Islet of Langerhans (tissue), 1 donor: ENCODE data around the gene HEXA.

ENCODE experiments used
- FAIRE-seq: peaks from one replicate; lab custom pipeline; 2011; peaks lifted over from hg19 to GRCh38; lab: Jason Lieb, UNC

The HEXA gene

DNA sequence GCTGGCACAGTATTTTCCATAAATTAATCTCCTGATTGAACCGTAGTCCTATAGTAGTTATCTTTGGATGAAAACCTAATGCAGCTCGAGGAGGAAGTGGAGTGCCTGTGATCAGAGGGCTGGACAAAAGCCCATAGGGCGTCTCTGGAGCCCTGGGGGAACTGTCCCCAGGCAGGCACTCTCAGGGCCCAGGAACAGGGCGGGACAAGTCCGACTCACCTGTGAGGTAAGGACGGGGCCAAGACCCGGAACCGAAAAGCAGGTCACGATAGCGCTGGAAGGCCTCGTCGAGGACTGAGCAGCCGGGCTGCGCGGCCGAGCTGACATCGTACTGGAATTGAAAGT, 341 bp downstream of the HEXA start:
- FAIRE-seq, result no peak

- FAIRE-seq, result no peak
Observed at GRCh38 chr15:72372361-72372760, 3.5 kb downstream of the HEXA start.

DNA sequence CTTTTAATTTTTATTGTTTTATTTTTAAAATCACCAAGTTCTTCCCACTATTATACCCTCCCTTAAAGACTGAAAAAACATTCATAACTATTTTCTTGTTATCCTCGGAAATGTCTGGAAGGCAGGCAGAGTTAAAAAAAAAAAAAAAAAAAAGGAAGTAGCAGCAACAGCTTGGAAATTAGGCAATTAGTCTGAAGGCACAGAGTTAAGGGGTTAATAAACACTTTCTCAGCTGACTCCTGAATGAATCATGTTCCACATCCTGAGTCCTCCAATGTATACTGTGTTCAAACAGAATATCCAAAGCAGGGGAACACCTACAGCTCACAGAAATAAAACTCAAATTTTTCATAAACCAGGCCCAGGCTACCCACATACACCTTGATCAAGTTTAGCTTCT, 5.8 kb downstream of the HEXA start:
- no peak for FAIRE-seq

DNA sequence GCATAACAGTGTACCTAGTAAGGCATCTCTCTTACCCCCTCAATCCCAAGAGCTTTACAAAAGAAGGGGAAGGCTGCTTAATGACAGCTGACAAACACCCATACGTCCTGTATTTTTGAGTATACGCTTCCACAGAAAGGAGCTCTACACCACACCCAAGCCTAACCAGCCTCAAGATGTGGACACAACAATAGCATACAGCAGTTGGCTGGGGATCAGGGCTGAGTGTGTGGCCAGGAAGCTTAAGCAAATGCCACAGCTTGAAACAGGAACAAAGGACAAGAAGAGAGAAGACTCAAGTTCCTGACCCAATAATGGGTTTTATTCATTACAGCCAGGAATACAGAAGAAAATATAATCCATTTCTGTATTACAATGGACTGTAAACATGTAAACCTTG, 6.9 kb downstream of the HEXA start:
- FAIRE-seq, result no peak

GRCh38 chr15:72368325-72368724, 7.5 kb downstream of the HEXA start:
- FAIRE-seq, result no peak

DNA sequence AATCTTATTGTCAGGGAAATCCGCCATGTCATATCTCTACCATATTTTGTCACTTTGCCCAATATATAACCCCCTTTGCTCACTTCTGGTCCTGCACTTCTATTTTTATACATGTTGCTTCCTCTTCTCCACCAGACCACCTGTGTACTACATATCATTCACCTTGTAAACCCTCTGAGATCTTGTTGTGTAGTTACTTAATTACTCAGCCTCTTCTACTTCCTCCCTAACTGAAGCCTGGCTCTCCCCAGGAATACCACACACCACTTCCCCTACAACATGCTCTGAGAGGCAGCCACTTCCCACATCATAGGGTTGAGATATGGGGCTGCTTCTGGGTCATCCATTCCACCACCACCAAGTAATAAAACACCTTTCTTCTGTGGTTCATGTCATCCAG, 10.0 kb downstream of the HEXA start:
- FAIRE-seq, result no peak

GRCh38 chr15:72361176-72361575, 14.6 kb downstream of the HEXA start:
- FAIRE-seq, result no peak

GRCh38 chr15:72358650-72359171, 17.1 kb downstream of the HEXA start:
- FAIRE-seq, result no peak

GRCh38 chr15:72358121-72358520, 17.7 kb downstream of the HEXA start:
- FAIRE-seq, result no peak

DNA sequence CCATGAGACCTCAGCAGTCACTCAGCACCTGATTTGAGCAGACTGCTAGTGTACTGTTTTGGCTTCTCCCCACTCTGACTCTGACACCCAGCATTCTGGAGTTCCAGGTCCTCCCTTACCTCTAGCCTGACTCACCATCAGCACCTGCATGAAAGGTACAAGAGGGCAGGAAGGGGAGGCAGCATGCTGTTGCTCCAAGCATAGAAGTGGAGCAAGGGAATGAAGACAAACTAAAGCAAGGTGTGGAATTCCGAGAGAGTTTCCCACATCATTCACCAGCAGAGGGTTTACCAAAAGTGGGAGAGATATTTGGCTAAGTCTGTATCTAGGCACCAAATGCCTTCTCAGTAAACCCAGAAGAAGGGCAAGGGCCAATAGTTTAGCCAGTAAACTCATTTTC, 21.3 kb downstream of the HEXA start:
- FAIRE-seq, result no peak

DNA sequence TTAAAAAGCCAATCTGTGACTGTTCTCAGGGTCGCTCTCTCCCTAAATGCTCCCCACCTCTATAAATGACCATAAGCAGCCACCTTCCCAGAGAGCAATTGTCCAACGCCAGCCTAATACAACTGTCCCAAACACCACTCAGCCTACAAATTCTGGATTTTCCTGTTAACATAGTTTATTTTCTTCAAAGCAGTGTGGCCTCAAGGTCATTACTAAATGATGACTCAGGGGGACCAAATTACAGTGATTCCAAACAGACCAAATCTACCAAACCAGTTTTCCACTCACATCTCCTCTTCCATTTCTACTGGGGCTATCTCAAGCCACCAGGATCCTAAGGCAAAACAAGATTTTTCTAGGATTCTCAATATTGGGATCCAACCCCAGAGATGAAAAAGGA, 22.5 kb downstream of the HEXA start:
- FAIRE-seq, result no peak

- FAIRE-seq, result no peak
Observed at GRCh38 chr15:72345806-72346205, 30.0 kb downstream of the HEXA start.

DNA sequence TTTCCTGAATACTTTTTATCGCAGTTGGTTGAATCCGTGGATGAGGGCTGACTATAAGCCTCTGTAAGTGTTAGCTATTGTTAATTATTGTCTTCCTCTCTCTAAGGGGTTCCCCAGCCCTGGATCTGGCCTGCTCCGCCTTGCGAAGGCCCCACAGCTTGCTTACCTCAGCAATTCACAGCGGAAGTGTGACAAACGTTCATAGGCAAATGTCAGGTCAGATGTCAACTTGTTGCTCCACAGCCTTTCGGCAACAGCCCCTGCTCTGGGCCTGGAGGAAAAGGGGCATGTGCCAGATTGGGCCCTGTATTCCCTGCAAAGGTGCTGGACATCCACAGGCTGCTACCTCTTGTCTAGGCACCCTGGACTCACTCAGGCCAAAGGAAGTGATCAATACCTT, 30.5 kb downstream of the HEXA start:
- no peak for FAIRE-seq

DNA sequence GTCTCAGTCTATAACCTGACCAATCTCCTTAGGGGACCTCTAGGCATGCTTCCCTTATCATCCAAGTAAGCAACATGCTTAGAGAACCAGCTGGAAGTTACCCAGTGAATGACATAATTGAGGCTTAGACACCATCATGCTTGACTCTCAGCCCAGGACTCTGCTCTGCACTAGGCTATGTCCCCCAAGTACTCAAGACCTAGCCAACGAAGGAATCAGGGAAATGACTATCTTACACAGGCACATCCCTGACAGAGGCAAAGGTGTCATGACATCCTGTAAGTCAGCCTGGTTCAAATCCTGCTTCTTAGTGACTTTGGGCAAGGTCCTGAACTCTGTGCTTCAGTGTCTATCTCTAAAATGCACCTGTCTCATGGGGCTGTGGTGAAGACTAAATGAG, 31.2 kb downstream of the HEXA start:
- no peak for FAIRE-seq

DNA sequence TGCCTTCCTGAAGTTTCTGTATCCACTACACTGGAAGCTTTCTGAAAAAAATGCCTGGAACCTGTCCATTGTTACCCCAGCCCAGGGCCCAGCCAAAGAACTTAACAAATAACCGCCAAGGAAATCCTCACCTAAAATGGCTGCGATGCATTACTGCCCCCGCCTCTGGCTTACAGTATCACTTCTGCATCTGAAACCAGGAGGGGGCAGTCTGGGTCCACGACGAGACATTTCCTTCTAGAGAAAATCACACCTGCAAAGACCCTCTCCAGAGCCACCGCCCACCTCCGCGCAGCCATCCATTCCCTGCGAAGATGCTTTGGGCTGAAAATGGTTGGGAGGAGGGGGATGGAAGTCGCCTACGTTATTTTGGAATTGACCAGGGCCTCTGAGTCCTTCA, 33.4 kb downstream of the HEXA start:
- no peak for FAIRE-seq

- no peak for FAIRE-seq
Observed at GRCh38 chr15:72341361-72341760, 34.5 kb downstream of the HEXA start.

- no peak for FAIRE-seq
Observed at GRCh38 chr15:72340366-72340765, 35.4 kb downstream of the HEXA start.

GRCh38 chr15:72339777-72340177, 36.0 kb downstream of the HEXA start:
- peak; percentile 41 for FAIRE-seq

DNA sequence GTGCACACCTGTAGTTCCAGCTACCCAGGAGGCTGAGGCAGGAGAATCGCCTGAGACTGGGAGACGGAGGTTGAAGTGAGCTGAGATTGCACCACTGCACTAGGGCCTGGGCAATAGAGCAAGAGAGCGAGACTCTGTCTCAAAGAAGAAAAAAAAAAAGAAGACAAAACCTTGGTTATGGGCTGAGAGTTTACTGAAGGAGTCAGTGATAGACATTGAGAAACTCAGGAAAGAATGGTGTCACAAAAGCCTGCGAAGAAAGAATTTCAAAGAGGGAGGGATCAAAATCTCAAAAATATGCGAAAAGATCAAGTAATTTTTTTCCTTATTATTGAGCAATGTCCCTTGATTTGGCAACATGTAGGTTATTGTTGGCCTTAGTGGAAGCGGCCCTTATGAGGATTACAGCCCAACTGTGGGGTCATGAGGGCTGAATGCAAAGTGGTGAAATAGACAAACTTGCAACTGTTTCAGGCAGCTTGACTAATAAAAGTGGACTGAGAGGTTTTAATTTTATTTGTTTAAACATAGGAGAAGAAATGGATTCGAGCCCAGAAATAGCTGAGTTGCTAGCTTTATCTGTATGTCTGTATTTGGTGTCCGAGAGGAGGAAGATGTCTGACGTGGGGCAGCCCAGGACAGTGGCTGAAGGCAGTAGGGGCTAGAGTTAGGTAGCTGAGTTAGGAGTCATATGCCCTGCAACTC, 37.0 kb downstream of the HEXA start:
- FAIRE-seq, result no peak

DNA sequence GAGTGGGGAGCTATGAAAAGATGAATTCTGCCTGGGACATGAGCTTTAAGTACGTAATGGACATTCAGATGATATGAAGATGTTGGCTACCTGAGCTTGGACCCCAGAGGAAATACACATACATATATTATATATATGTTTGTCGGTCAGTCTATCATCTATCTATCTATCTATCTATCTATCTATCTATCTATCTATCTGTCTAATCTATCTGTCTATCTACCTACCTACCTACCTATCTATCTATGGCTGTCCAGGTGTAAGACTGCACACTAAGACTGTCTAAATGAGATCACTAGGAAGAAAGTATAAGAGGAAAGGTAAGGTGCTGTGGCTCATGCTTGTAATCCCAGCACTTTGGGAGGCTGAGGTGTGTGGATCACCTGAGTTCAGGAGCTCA, 37.7 kb downstream of the HEXA start:
- FAIRE-seq, result no peak

DNA sequence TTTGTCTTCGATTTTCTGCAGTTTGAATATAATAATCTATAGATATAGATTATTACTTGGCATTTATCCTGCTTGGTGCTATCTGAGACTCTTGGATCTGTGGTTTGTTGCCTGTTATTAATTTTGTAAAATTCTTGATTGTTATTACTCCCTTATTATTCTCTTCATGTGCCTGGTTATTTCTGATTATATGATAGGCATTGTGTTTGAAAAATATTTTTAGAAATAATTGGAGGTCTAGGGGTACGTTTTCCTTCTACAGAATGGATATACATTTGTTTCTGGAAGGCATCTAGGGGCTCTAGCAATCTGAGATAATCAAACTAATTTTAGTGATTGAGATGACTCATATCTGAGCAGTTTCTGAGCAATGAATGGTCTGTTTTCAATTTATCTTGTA, 41.0 kb downstream of the HEXA start:
- FAIRE-seq, result no peak

- no peak for FAIRE-seq
Observed at GRCh38 chr15:72331021-72331420, 44.8 kb downstream of the HEXA start.

DNA sequence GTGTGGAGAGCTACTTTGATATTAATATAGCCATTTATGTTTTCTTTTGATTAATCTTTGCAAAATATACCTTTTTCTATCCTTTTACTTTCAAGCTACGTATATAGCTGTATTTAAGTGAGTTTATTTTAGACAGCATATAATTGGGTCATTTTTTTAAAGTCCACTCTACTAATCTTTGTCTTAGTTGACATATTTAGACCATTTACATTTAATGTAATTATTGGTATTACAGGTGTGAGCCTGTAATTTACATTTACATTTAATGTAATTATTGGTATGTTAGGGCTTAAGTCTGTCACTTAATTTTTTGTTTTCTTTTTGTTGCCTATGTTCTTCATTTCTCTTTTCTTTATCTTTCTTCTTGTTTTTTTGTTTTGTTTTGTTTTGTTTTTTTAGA, 52.1 kb downstream of the HEXA start:
- FAIRE-seq, result no peak

GRCh38 chr15:72319985-72320671, 55.7 kb downstream of the HEXA start, which contains the start of gene CELF6:
CELF6 (minus strand) TSS chr15:72320157; CDS start chr15:72319874, 283 bp downstream.
- no peak for FAIRE-seq
